Psoas muscle (tissue), 8 donors: ENCODE data around the gene IDH3G. TPM values are rescaled to one million over a fixed set of nuclear protein-coding genes. Genes with fewer than 3 reads are reported as not detected.
A peak's percentile ranks its signal among the peaks of the same experiment; 100 is the strongest.

ENCODE experiments used
- ATAC-seq, 4 donors: fragments of 200-7000 bp; cut with Tn5 transposase; one replicate each; pipeline ENCODE4 v1.9.1; 2020; ENCODE audit warnings: moderate library complexity in 3 of 4, mild to moderate bottlenecking in 2 of 4
- DNase-seq, 2 donors: peaks; one replicate each; pipeline ENCODE4 v3.0.0-alpha.2; 2020
- H3K27ac ChIP-seq: fragments of 200-600 bp; one replicate; pipeline ENCODE4 v1.8.0; 2022
- H3K27me3 ChIP-seq, 3 donors: fragments of 200-600 bp in 1 of 3; one replicate each; pipeline versions ENCODE4 v1.6.1 to v1.8.0; 2013 to 2022; ENCODE audit warnings: low read length in 2 of 3, mild to moderate bottlenecking in 2 of 3, moderate library complexity in 1 of 3; ENCODE audit not compliant: insufficient read depth in 3 of 3
- H3K36me3 ChIP-seq, 2 donors: fragments of 200-600 bp in 1 of 2; one replicate each; pipeline versions ENCODE4 v1.6.1 to v1.8.0; 2013 to 2022; ENCODE audit warnings: low read depth in 1 of 2, mild to moderate bottlenecking in 1 of 2, moderate library complexity in 1 of 2; ENCODE audit not compliant: insufficient read depth in 1 of 2
- H3K4me1 ChIP-seq: fragments of 200-600 bp; one replicate; pipeline ENCODE4 v1.8.0; 2022
- H3K4me3 ChIP-seq: fragments of 200-600 bp; one replicate; pipeline ENCODE4 v1.8.0; 2022; ENCODE audit warnings: mild to moderate bottlenecking
- H3K9me3 ChIP-seq: fragments of 200-600 bp; one replicate; pipeline ENCODE4 v1.8.0; 2022
- WGBS, 3 donors: extraction: QIAGEN DNeasy Blood & Tissue Kit; methylation state at CpG; one replicate each; pipeline versions ENCODE4 v1.1.6 to v1.1.7; 2013; 5-methylcytosine and 5-hydroxymethylcytosine counted together
- intact Hi-C, 2 donors: fragments of 100-400 bp; cut with DNase I; formaldehyde crosslinking; loops; one replicate each; pipeline versions ENCODE4 v1.11.0 to v1.14.2; 2022
- long read RNA-seq, 2 donors: library from polyadenylated mRNA; unstranded; transcript quantifications; one replicate each; pipeline ENCODE4 v2.0.0, GENCODE V29; 2021
- polyA plus RNA-seq, 3 donors: library from polyadenylated mRNA; stranded (reverse); fragments of 200-250 nt; gene quantifications; one replicate each; pipeline ENCODE4 v1.2.3, GENCODE V29; 2013
- total RNA-seq, 4 donors: library from RNA; stranded (reverse); fragmentation: NEBNext Ultra II Directional in 2 of 4; extraction: Animal tissue kit (Norgen Biotek cat#: 25700) in 2 of 4; gene quantifications; one replicate each; pipeline versions ENCODE4 v1.2.1 to v1.2.4, GENCODE V29; 2021 to 2023
- TF ChIP-seq, protein P1 (sequence below): fragments of 200-600 bp; IDR thresholded peaks from one replicate; pipeline ENCODE4 v1.8.0; 2022; ENCODE audit warnings: antibody characterized with exemption
- donor health status: healthy with polysubstance abuse.
- donor health status: DM: no; HTN: no; CAD: no; lungs with moderate emphysema.
- donor health status: Bipolar disorder and iron deficiency.
- donor health status: healthy.
- donor health status: DM: yes; HTN: yes; CAD: no.
- donor health status: DM: no; HTN: no; CAD: no.
- donor health status: DM: no; HTN: no; CAD: no.
- donor health status: DM: yes; HTN: yes; CAD: no.

IDH3G gene
- total RNA-seq (10 to 100 TPM; 45.6 to 56.9 (median 51.8) TPM), polyA plus RNA-seq (10 to 100 TPM; 25.0 to 54.2 (median 44.3) TPM)
- long read RNA-seq, donor 1, partial matches to known transcripts, result 5 of 61 reads
- long read RNA-seq, donor 1, other reads (novel, unspliced or antisense), result 56 of 61 reads
- long read RNA-seq, donor 2, partial matches to known transcripts, result 10 of 83 reads
- long read RNA-seq, donor 2, other reads (novel, unspliced or antisense), result 73 of 83 reads

DNA sequence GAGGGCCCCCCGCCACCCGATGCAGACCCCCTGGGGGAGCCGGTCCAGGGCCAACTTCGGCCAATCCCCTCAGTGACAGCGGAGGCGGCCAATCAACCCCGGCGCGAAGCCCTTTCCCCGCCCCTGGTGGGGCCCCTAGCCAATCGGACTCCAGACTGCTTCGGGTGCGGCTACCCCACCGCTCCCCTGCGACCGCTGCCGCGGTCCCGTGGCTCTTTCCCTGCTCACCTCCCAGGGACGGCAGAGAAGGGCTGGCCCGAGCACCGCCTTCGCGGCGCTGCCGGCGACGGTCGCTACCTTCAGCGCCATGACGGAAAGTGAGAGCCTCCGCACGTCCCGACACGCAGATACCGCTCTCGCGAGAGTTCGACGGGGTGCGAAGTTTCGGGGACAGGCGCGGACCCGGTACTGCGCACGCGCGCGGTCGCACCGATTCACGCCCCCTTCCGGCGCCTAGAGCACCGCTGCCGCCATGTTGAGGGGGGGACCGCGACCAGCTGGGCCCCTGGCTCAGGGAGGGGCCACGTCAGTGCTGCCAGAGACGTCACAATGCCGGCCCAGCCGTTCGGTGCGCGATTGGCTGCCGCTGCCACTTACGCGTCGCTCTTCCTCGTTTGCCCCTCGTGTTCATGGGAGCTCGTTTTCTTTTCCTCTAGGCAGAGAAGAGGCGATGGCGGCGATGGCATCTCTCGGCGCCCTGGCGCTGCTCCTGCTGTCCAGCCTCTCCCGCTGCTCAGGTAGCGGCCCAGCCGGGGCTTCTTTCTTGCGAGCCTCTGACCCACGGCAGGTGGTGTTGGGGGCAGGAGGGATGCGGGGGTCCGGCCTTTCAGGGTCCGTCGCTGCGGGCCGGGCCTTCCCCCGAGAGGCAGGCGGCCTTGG, at the start of gene IDH3G, which contains the start of gene SSR4:
TSS of gene IDH3G (minus strand) at position 358 of the 879 bp plus-strand sequence. CDS start at position 309, 49 bp downstream.
TSS of gene SSR4 (plus strand) at position 651 of the 879 bp plus-strand sequence. CDS start at position 671, 20 bp downstream.
- TF ChIP-seq, protein P1, sequence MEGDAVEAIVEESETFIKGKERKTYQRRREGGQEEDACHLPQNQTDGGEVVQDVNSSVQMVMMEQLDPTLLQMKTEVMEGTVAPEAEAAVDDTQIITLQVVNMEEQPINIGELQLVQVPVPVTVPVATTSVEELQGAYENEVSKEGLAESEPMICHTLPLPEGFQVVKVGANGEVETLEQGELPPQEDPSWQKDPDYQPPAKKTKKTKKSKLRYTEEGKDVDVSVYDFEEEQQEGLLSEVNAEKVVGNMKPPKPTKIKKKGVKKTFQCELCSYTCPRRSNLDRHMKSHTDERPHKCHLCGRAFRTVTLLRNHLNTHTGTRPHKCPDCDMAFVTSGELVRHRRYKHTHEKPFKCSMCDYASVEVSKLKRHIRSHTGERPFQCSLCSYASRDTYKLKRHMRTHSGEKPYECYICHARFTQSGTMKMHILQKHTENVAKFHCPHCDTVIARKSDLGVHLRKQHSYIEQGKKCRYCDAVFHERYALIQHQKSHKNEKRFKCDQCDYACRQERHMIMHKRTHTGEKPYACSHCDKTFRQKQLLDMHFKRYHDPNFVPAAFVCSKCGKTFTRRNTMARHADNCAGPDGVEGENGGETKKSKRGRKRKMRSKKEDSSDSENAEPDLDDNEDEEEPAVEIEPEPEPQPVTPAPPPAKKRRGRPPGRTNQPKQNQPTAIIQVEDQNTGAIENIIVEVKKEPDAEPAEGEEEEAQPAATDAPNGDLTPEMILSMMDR, result peak; percentile 25
- ATAC-seq (peak; percentile 93 to 94 (median 93)), DNase-seq (peak; percentile 93 to 97)
- peak within 1 kb of the TSS; percentile 78 for H3K4me3 ChIP-seq
- no peaks in the 10 kb centered on the region for H3K27me3 ChIP-seq
- H3K27ac ChIP-seq, result peak within 1 kb of the TSS; percentile 91
- no peaks in the 10 kb centered on the region for H3K9me3 ChIP-seq
- H3K36me3 ChIP-seq, result peaks cover 4 to 20% of the 10 kb centered on the region in 2 donors
- intact Hi-C loops, result no loop called here
- peaks cover 13% of the 10 kb centered on the region for H3K4me1 ChIP-seq
- WGBS, 3 donors, result 0 to 25% (median 0%) methylated on average over 14 to 92 of the region's 92 CpGs

DNA sequence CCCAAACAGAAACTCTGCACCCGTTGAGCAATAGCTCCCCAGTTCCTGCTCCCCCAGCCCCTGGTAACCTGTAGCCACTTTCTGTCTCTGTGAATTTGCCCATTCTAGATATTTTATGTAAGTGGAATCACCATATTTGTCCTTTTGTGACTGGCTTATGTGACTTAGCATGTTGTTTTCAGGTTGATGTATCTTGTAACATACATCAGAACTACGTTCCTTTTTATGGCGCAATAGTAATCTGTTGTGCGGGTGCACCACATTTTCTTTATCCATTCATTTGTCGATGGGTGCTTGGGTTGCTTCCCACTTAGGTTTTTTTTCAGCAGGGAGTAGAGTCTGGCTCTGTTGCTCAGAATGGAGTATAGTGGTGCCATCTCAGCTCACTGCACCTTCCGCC, 42.7 kb upstream of the IDH3G start:
- Histone ChIP-seq H3K9me3 (no peaks in the 10 kb centered on the region), H3K27ac (no peak overlapping the region), H3K27me3 (peaks cover 0 to 28% (median 0%) of the 10 kb centered on the region in 3 donors), H3K36me3 (no peaks in the 10 kb centered on the region), H3K4me1 (no peaks in the 10 kb centered on the region), H3K4me3 (no peak overlapping the region)
- ATAC-seq (no peak), DNase-seq (no peak)
- intact Hi-C loops, result no loop called here
- WGBS, 3 donors, result 82 to 86% (median 85%) methylated on average over 6 of the region's 6 CpGs
- TF ChIP-seq, protein P1, result no peak

DNA sequence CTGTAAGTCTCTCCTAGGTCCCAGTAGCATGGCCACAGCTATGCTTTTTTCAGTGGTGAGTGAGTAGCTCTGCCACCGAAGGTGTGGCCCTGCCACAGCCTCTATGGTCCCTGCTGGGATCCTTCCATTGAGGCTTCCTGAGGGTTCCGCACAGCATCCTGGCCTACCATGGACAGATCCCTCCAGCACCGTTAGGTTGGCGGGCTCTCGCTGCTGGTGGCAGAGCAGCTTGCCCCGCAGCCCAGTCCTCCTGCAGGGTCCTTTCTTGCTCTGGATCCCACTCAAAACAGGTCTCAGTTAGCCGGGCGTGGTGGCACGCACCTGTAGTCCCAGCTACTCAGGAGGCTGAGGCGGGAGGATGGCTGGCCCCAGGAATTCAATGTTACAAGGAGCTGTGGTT, 38.6 kb upstream of the IDH3G start:
- Histone ChIP-seq H3K4me1 (no peaks in the 10 kb centered on the region), H3K36me3 (no peaks in the 10 kb centered on the region), H3K4me3 (no peak overlapping the region), H3K27ac (no peak overlapping the region), H3K27me3 (peaks cover 0 to 44% (median 2%) of the 10 kb centered on the region in 3 donors), H3K9me3 (no peaks in the 10 kb centered on the region)
- TF ChIP-seq, protein P1, result no peak
- WGBS, 3 donors, result 76 to 100% (median 89%) methylated on average over 4 to 10 of the region's 10 CpGs
- ATAC-seq (no peak), DNase-seq (no peak)
- intact Hi-C loops, result no loop called here

DNA sequence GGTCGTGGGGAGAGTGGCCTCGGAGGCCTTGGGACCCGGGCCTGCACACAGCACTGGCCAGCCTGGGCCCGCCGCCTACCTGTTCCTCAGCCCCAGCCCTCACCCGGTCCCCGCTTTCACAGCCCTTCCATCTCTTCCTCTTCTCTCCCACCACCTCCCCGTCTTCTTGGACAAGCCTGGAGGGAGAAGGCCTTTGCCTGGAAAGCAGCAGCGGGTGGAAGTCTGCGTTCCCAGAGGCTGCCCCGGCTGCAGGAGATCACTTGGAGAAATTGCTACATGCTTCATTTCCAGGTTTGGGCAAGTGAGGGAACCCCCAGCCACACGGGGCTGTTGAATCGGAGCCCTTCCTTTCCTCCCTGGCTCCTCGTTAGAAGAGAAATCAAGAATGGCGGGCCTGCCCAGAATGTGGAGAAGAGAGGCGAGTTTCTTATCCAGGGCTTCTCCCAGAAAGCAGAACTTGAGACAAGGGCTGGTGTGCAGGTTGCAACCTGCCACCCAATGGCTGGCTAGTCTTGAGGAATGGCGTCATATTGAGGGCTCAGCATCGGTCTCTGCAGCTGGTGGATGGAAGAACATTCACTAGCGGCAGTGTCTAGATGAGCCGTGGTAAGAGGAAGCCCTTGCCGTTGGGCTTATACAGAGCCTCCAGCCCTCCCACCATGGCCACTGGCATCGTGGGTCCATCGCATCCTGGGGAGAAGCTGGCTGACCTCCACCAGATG, 37.4 kb upstream of the IDH3G start:
- DNase-seq (no peak), ATAC-seq (no peak)
- Histone ChIP-seq H3K36me3 (no peaks in the 10 kb centered on the region), H3K4me1 (no peaks in the 10 kb centered on the region), H3K4me3 (no peak overlapping the region), H3K9me3 (no peaks in the 10 kb centered on the region), H3K27me3 (peaks cover 0 to 53% (median 2%) of the 10 kb centered on the region in 3 donors), H3K27ac (no peak overlapping the region)
- TF ChIP-seq, protein P1, result no peak
- WGBS, 3 donors, result 69 to 72% (median 72%) methylated on average over 19 to 23 of the region's 23 CpGs
- intact Hi-C loops, result no loop called here
